GM12892 (cell line): ENCODE measurements around the gene AHI1.

Experiments used
- POLR2A ChIP-seq: IDR thresholded peaks from 2 replicates; pipeline ENCODE4 v1.6.1; 2011; ENCODE audit warnings: low read depth, low read length, control low read depth
- POLR2AphosphoS5 ChIP-seq: IDR thresholded peaks from 2 replicates; pipeline ENCODE4 v1.6.1; 2011; ENCODE audit warnings: low read depth, low read length, control low read depth
- TAF1 ChIP-seq: IDR thresholded peaks from 2 replicates; pipeline ENCODE4 v1.6.1; 2011; ENCODE audit warnings: low read depth, mild to moderate bottlenecking, control low read depth, low read length, borderline replicate concordance

GRCh38 chr6:135434095-135434494 lies 63.4 kb downstream of the AHI1 start:
- TF ChIP-seq TAF1 (no peak), POLR2AphosphoS5 (no peak), POLR2A (no peak)
